ENCODE measurements around the gene IDE.
"Not testable (repeated sequence)": the region's sequence is repeated elsewhere in the genome, so short reads cannot be mapped to it uniquely, and the experiment has no call there.

IDE gene

GRCh38 chr10:92413519-92413918, 160.4 kb downstream of the IDE start:
- DNase-seq, result no peak

- no peak for DNase-seq
These were observed 160.9 kb downstream of the IDE start for GRCh38 chr10:92413011-92413410.

- no peak for DNase-seq
These were observed 162.5 kb downstream of the IDE start for GRCh38 chr10:92411406-92411805.

DNA sequence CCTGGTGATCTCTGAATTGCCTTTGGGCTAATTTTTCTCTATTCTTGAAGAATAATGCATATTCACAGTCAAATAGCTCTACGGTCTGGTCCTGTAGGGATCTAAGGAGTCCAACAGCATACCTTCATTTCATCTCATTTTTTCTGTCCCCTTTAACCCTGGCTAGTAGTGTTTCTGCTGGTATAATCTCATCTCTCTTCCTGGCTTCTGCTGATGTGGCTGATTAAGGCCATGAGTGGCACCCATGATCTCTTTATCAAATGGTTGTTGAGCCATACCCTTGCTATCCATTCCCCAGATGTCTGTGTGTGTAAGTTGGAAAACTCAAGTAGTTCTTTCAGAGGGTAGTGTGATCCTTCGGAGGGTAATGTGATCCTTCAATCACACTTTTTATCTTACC, 163.4 kb downstream of the IDE start:
- no peak for DNase-seq

DNA sequence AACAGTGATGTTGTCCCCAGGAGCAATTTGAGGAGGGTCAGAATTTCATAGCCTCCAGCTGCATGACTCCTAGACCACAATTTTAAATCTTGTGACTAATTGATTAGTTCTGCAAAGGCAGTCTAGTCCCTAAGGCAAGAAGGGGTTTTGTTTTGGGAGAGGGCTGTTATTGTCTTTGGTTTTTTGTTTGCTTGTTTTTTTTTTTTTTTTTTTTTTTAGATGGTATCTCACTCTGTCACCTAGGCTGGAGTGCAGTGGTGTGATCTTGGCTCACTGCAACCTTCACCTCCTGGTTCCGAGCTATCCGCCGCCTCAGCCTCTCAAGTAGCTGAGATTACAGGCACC, 165.9 kb downstream of the IDE start:
- no peak for DNase-seq

- no peak for DNase-seq
These were observed 166.4 kb downstream of the IDE start for GRCh38 chr10:92407305-92408016.

GRCh38 chr10:92405419-92405924, 168.4 kb downstream of the IDE start:
- no peak for DNase-seq

GRCh38 chr10:92404612-92405418, 169.1 kb downstream of the IDE start:
- no peak for DNase-seq

GRCh38 chr10:92402234-92402633, 171.7 kb downstream of the IDE start:
- DNase-seq, result not testable (repeated sequence)
